Measurements from ENCODE around the gene IZUMO4.

IZUMO4 gene, protein sequence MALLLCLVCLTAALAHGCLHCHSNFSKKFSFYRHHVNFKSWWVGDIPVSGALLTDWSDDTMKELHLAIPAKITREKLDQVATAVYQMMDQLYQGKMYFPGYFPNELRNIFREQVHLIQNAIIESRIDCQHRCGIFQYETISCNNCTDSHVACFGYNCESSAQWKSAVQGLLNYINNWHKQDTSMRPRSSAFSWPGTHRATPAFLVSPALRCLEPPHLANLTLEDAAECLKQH

DNA sequence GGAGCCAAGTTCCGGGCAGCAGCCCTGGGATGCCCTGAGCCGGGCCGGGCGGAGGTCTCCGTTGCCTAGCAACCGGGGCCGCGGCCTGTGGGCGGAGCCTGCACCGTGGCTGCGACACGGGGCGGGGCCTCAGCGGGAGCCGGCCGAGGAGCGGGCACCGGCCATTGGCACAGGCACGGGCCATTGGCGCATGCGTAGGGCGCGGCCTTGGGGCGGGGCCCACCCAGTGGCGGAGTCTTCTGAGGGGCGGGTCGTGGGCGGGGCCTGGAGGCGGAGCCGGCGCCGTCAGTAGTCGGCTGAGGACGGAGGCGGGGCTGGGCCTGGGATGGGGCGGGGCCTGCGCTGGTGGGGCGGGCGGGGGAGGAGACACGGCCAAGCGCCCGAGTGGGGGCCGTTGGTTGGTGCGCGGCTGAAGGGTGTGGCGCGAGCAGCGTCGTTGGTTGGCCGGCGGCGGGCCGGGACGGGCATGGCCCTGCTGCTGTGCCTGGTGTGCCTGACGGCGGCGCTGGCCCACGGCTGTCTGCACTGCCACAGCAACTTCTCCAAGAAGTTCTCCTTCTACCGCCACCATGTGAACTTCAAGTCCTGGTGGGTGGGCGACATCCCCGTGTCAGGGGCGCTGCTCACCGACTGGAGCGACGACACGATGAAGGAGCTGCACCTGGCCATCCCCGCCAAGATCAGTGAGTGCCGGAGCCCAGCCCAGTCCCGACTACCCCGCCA lies at the start of gene IZUMO4:
TSS of gene IZUMO4 (plus strand) at position 436 of the 723 bp plus-strand sequence. CDS start at position 467, 31 bp downstream.
- peak; percentile 89 for DNase-seq

DNA sequence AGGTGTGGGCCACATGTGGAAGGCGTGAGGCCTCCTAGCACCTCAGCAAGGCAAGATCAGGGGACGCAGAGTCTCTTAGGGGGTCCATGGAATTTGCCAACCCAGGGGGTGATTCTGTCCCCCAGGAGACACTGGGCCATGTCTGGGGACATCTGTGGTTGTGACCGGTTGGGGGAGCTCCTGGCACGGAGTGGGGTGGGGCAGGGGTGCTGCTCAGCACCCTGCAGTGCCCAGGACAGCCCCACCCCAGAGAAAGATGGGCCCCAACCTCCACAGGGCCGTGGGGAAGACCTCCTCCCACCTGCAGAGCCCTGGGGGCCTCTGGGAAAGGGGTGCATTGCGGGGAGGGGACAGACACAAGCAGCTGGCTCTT lies 49.7 kb upstream of the IZUMO4 start:
- DNase-seq, result no peak

DNA sequence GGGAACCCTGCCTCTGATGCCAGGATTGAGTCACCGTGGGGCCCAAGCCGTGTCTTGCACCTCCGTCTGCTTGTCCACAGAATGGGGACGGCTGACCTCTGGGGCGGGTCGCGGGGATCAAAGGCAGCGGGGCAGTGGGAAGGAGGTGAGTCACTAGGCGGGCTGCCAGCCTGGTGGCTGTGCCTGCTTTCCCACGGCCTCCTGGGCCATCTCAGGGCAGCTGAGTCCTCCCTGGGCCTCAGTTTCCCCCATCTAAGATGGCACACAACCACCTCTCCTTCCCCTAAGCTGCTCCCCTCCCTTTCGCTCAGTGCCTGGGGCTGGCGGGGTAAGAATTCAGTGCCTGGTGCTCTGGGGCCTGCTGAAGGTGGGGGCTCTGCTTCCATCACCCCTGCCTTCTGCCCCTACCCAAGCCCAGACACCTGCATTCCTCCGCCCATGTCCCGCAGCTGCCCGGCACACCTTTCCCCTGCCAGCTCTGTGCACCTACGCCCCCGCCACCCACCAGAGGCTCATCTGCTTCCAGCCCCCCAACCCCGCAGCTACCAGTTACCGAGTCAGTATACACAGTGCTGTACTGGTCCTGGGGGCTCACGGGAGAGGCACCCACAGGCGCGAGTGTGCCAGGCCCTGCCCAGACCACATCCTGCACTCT lies 49.1 kb upstream of the IZUMO4 start:
- DNase-seq, result no peak

GRCh38 chr19:2048104-2048958 lies 48.4 kb upstream of the IZUMO4 start:
- DNase-seq, result no peak

DNA sequence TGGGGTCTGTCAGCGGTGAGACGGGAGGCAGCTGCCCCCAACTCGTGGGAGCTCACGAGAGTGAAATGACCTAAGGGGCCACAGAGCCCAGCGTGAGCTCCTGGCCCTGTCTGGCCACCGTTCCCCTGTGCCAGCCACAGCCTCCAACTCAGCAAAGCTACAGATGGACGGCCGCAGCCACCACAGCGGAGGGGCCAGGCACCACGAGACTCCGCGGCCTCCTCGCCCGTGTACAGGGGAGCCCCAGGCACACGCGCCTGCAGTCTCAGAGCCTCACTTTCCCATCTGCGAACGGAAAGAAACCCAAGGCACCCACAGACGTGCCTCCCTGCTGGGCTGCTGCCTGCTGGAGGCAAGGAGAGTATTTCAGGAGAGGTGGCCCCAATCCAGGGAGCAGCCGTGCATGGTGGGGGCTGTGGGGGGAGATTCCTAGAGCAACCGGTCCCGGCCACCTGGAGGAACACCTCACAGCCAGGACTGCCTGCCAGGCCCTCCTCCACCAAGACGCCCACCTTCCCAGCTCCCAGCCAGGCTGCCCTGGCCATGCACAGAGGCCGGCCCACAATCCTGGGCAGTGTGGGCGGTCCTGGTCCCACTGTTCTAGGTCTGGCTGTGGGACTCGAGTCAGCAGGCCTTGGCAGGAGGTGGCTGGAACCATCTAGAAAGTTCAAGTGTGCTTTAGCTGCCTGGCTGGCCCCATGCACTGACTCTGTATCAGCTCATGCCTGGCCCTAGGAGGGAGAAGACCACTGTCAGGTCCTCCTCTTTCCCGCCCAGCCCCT lies 47.6 kb upstream of the IZUMO4 start:
- no peak for DNase-seq

DNA sequence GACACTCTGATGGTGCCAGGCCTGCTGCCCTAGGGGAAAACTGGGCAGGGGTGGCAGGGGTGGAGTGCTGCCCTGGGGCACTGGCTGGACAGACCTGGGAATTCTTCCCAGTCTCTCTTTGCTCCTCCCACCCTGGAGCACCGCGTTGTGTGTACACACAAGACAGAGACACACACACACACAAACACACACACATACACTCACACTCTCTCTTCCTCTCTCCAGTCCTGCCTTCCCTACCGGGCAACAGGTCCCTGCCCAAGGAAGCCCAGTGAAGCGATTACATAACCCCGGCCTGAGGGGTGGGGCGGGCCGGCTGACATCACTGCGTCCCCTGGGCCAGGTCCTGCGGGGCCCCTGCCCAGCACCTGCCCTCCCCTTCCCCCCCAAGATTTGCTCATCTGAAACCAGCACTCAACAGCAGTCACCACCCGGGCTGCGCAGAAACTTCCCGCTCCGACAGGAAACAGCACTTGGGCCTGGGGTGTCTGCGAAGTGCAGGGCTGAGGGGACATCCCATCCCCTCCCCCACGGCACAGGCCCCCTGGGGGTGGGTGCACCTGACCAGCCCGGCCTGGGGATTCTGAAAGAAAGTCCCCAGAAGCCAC lies 46.9 kb upstream of the IZUMO4 start:
- DNase-seq, result peak; percentile 5

DNA sequence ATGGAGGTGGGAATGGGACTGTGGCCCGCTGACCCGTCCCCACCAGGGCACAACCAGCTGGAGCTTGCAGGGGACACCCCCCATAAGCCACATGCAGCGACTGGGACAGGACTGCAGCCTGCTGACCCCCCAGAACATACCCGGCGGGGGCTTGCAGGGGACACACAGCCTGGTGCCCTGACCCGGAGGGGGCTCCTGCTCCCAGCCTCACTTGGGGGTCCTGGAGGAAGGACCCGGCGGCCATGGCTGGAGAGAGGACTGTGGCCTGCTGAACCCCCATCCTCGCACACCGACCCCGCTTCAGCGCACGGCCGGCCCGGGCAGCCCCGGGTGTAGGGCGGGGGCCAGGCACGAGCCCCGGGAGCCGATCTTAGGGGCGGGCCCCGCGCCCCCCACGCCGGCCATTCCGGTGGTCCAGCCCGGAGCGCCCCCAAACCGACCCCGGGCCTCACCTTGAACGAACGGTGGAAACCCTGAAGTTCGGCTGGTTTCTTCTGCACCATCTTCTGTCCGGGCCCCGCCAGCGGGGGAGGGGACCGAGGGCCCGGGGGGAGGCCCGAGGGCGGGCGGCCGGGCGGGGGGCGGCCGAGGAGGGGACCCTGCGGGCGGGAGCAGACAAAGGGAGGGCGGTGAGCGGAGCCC lies 46.2 kb upstream of the IZUMO4 start:
- no peak for DNase-seq

DNA sequence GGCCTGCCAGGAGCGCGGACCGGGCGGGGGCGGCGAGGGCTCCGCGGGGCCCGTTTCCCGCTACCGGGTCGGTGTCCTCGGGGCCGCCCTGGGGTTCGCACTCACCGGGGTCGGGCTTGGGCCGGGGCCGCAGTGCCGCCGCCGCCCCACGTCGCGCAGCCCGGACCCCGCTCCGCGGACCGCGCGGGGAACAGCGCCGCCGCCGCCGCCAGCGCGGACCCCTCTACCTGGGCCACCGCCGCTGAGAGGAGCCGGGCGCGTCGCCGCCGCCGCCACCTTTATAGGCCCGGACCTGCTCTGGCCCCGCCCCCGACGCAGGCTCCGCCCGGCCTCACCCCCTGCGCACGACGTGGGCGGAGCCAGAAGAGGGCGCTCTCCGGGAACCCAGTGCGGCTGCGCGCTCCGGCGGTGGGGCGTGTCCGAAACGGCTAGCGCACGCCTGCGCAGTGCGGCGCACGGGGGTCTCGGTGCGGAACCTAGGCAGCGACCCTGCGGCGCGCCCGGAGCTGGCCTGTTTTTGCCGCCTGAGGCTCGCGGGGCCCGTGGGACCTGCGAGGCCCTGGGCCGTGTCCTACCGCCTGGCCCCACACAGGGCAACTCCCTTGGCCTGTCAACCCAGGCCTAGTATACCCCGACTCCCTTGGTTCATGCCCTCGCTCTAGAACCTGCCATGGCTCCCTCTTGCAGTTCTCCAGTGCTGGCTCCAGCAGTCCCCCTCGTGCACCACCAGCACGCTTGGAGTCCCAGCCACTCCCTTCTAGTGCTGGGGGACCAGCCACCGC lies 45.5 kb upstream of the IZUMO4 start, which contains the start of gene MKNK2:
TSS of gene MKNK2 (minus strand) at position 254 of the 782 bp plus-strand sequence. CDS start 393 bp downstream, outside the sequence.
- DNase-seq, result peak; percentile 41

DNA sequence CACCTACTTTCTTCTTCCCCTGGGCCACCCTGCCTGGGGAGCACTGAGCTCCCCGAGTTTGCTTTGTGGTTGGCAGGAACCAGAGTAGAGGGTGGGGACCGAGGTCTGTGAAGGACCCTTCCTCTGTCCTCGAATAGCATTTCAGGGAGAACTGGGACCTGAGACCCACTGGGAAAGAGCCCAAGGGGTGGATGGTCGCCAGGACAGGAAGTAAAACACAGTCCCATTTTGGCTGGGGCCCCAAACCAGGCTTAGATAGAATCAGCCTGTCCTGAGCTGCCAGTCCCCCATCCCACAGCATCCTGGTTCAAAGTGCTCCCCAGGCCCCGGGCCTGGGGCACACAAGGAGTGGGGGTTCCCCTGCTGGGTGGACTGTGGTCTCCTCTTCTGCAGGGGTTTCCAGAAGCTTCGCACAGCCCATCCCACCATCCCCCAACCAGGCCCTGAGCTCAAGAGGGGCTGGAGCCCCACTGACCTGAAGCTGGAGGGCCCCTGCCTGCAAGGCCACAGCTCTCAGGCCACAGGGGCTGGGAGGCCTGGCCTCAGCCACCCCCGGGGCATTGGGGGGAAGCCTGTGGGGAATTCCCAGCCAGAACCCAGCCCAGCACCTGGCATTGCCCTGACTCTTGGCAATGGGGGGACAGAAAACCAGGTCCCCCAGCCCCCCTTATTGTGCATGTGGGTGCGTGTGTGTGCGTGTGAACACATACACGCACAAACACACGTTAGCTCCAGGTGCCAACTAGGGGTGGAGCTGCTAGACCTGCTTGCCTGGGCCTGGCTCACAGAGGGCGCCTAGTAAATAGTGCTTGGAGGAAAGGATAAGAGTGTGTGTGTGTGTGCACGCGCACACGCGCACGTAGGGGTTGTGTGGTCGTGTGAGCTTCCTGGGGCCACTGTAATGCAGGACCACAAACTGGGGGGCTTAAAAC lies 44.7 kb upstream of the IZUMO4 start:
- no peak for DNase-seq

DNA sequence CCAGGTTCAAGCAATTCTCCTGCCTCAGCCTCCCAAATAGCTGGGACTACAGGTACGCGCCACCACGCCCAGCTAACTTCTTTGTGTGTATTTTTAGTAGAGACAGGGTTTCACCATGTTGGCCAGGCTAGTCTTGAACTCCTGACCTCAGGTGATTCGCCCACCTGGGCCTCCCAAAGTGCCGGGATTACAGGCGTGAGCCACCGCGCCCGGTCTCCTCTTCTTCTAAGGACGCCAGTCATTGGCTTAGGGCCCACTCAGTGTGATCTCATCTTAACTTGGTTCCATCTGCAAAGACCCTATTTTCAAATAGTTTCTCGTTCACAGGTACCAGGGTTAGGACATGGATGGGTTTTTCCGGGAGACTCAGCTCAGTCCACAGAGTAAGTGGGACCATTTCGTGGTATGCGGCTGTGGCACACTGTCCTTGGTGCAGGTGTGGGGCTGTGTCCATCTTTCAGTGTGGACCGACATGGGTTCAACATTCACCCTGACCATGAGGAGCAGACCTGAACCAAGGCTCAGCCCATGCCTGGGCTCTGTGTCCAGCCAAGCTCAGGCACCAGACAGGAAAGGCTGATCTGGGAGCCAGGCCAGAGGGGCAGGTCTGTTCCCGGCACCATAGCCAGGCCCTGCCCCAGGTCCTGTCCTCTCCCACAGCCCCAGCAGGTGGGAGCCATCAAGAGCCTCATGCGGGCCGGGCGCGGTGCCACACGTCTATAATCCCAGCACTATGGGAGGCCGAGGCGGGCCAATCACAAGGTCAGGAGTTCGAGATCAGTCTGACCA lies 42.9 kb upstream of the IZUMO4 start:
- no peak for DNase-seq

GRCh38 chr19:2054763-2055162 lies 42.0 kb upstream of the IZUMO4 start:
- no peak for DNase-seq

- no peak for DNase-seq
These were observed 40.5 kb upstream of the IZUMO4 start for GRCh38 chr19:2055931-2056836.

- DNase-seq, result no peak
These were observed 39.9 kb upstream of the IZUMO4 start for GRCh38 chr19:2056837-2057192.

DNA sequence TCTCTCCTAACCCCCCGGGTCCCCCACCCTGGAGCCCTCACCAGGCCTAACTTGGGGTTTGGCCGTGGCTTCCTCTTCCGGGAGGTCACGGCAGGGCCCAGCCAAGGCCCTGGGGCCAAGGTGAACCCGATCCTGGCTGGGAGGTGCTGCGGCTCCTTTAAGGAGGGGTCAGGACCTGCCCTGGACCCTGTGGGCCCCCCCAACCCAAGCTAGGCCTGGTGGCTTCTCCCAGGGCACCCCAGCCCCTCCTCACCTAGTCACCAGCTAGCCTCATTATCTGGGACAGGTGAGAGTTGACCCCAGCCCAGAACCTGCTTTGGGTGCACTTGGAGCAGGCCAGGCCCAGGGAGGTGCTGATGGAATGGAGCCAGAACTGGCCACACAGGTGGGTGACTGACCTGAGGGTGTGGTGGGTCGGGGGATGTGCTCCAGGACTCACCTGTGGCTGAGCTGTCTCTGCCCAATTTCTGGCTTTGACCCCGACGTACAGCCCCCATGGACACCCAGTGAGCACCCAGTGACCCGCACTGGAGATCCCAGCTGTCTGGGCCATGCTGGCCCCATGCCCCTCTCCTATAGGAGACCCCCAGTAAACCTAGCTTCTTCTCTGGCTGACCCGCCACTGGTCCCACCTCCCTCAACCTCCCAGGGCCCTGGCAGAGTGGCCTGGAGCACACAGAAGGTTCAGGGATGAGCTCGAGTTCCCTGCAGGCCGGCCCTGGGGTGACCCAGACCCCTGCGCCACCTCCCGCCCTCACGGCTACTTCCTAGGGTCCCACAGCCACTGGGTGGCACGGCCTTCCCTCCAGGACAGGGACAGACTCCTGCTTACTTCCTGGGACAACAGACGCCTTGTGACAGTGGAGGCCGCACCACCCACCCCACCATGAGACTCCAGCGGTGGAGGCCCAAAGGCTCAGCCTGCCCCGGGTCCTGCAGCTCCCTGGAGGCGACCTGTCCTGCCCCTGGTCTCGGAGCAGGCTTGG lies 38.9 kb upstream of the IZUMO4 start:
- DNase-seq, result no peak

DNA sequence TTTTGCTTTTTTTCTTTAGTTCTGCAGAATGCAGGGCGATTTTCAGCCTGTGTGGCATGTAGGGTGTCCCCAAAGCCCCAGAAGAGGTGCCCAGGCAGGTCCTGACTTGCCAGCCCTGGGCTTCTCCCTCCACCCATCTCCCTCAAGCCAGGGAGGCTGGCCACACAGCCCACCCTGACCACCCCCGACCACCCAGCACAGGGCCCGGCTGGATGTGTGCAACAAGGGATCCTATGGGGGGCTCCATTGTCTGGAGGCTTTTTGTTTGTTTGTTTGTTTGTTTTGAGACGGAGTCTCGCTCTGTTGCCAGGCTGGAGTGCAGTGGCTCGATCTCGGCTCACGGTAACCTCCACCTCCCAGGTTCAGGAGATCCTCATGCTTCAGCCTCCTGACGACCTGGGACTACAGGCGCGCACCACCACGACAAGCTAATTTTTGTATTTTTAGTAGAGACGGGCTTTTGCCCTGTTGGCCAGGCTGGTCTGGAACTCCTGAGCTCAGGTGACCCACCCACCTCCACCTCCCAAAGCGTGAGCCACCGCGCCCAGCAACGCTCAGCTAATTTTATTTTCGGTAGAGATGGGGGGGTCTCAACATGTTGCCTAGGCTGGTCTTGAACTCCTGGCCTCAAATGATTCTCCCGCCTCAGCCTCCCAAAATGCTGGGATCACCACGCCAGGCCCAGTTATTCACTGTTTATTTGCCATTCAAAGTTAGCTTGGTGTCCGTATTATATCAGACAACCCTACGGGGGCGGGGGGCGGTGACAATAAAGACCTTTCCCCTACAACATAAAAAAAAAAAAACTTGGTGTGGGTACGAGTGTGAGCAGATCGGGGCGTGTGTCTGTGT lies 37.9 kb upstream of the IZUMO4 start:
- DNase-seq, result no peak
